Loucy (cell line): ENCODE data around the gene DNAH11.

Experiments used
- H2AFZ ChIP-seq: fragments of 200-600 bp; sonication (generic); 2 replicates; pipeline ENCODE4 v1.6.0; 2016; ENCODE audit warnings: antibody characterized with exemption, mild to moderate bottlenecking, low read length, moderate library complexity
- H3F3A ChIP-seq: fragments of 200-600 bp; 2 replicates; pipeline ENCODE4 v1.6.0; 2016; ENCODE audit warnings: antibody characterized with exemption, low read depth, mild to moderate bottlenecking
- H3K27me3 ChIP-seq: fragments of 200-600 bp; sonication (generic); 2 replicates; pipeline ENCODE4 v1.6.1; 2014; ENCODE audit warnings: low read length, mild to moderate bottlenecking; ENCODE audit not compliant: insufficient read depth, poor library complexity, severe bottlenecking
- H3K36me3 ChIP-seq: fragments of 200-600 bp; sonication (generic); 2 replicates; pipeline ENCODE4 v1.6.1; 2016; ENCODE audit warnings: low read length; ENCODE audit not compliant: insufficient read depth
- H3K4me1 ChIP-seq: fragments of 200-600 bp; sonication (generic); 2 replicates; pipeline ENCODE4 v1.5.1; 2014; ENCODE audit warnings: low read length, mild to moderate bottlenecking; ENCODE audit not compliant: insufficient read depth, poor library complexity, severe bottlenecking
- H3K4me2 ChIP-seq: fragments of 200-600 bp; sonication (generic); 2 replicates; pipeline ENCODE4 v1.6.0; 2014; ENCODE audit warnings: antibody characterized with exemption, low read length, low read depth, mild to moderate bottlenecking; ENCODE audit not compliant: poor library complexity, severe bottlenecking
- H3K4me3 ChIP-seq: fragments of 200-600 bp; sonication (generic); 2 replicates; pipeline ENCODE4 v1.5.1; 2014; ENCODE audit warnings: low read length, mild to moderate bottlenecking, mixed read lengths; ENCODE audit not compliant: poor library complexity, severe bottlenecking
- H3K79me2 ChIP-seq: fragments of 200-600 bp; sonication (generic); 2 replicates; pipeline ENCODE4 v1.6.1; 2014; ENCODE audit warnings: low read length; ENCODE audit not compliant: insufficient read depth
- H3K9ac ChIP-seq: fragments of 200-600 bp; sonication (generic); 2 replicates; pipeline ENCODE4 v1.6.0; 2014; ENCODE audit warnings: mild to moderate bottlenecking, low read depth, low read length, moderate library complexity; ENCODE audit not compliant: poor library complexity, severe bottlenecking
- H3K9me2 ChIP-seq: fragments of 200-600 bp; sonication (generic); replicated peaks from 2 replicates; pipeline ENCODE4 v1.6.1; 2016; ENCODE audit warnings: low read depth, low read length, mixed read lengths
- H3K9me3 ChIP-seq: fragments of 200-600 bp; sonication (generic); 2 replicates; pipeline ENCODE4 v1.6.1; 2014; ENCODE audit warnings: mild to moderate bottlenecking, antibody characterized with exemption, low read length, low read depth; ENCODE audit not compliant: insufficient read depth
- H4K20me1 ChIP-seq: fragments of 200-600 bp; sonication (generic); 2 replicates; pipeline ENCODE4 v1.6.0; 2014; ENCODE audit warnings: antibody characterized with exemption, low read length, mild to moderate bottlenecking; ENCODE audit not compliant: insufficient read depth, poor library complexity, severe bottlenecking
- EZH2phosphoT487 ChIP-seq: fragments of 200-600 bp; IDR thresholded peaks from 2 replicates; pipeline ENCODE4 v1.6.1; 2018; ENCODE audit warnings: antibody characterized with exemption, mild to moderate bottlenecking, moderate library complexity, borderline replicate concordance
- TF ChIP-seq, protein P1 (sequence below): fragments of 200-600 bp; sonication (generic); conservative IDR thresholded peaks from 2 replicates; pipeline ENCODE4 v1.5.1; 2014; ENCODE audit warnings: mild to moderate bottlenecking, antibody characterized with exemption, low read length

DNAH11 gene

DNA sequence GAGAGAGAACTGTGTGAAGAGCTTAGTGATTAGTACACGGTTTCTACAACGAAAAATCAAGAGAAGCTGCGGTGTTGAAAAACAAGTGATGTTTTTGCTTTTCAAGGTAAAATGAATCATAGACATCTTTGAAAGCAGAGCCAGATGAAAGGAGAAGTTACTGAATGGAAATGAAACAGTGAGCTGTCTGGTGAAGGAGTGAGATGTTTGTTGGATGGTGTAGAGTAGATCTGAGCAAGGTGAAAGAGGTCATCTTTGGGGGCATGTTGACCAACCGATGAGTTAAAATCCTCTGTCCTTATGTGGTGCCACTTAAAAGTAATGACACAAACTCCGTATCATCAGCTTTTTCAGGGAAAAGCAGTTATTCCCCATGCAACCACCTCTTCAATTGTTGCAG lies 225.4 kb downstream of the DNAH11 start:
- no peak overlapping the region for H3K4me2 ChIP-seq
- no peaks in the 10 kb centered on the region for H3K27me3 ChIP-seq
- H4K20me1 ChIP-seq = no peaks in the 10 kb centered on the region
- H2AFZ ChIP-seq = no peak overlapping the region; the same call in 1 of the 2 replicates
- TF ChIP-seq, protein P1, sequence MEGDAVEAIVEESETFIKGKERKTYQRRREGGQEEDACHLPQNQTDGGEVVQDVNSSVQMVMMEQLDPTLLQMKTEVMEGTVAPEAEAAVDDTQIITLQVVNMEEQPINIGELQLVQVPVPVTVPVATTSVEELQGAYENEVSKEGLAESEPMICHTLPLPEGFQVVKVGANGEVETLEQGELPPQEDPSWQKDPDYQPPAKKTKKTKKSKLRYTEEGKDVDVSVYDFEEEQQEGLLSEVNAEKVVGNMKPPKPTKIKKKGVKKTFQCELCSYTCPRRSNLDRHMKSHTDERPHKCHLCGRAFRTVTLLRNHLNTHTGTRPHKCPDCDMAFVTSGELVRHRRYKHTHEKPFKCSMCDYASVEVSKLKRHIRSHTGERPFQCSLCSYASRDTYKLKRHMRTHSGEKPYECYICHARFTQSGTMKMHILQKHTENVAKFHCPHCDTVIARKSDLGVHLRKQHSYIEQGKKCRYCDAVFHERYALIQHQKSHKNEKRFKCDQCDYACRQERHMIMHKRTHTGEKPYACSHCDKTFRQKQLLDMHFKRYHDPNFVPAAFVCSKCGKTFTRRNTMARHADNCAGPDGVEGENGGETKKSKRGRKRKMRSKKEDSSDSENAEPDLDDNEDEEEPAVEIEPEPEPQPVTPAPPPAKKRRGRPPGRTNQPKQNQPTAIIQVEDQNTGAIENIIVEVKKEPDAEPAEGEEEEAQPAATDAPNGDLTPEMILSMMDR = no peak
- no peak for TF ChIP-seq EZH2phosphoT487
- H3K79me2 ChIP-seq = no peaks in the 10 kb centered on the region
- no peak overlapping the region for H3K9ac ChIP-seq
- no peaks in the 10 kb centered on the region for H3F3A ChIP-seq
- no peaks in the 10 kb centered on the region for H3K9me3 ChIP-seq
- no peak overlapping the region for H3K4me3 ChIP-seq
- no peaks in the 10 kb centered on the region for H3K36me3 ChIP-seq
- H3K4me1 ChIP-seq = peaks cover 9% of the 10 kb centered on the region
- H3K9me2 ChIP-seq = no peaks in the 10 kb centered on the region

DNA sequence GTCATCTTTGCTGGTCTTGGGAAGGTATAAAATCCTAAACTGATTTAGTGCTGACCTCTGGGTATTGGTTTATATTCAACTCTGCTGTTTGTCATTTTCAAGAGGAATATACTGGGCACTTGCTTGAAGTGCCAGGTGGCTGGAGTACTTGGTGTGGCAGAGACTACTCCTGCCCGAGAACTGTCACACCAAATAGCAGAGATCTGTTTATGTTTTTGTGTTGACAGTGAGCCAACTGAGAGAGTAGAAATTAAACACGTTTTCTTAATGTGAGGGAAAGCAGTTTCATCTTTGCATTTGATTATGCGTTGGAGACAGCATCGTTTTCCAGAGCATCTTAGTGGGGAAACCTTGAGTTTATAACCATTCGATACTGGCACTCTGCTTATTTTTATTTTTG lies 228.4 kb downstream of the DNAH11 start:
- H3K4me2 ChIP-seq = no peak overlapping the region
- no peaks in the 10 kb centered on the region for H3K9me2 ChIP-seq
- H4K20me1 ChIP-seq = no peaks in the 10 kb centered on the region
- H3K27me3 ChIP-seq = no peaks in the 10 kb centered on the region
- no peaks in the 10 kb centered on the region for H3K36me3 ChIP-seq
- H2AFZ ChIP-seq = no peak overlapping the region
- no peaks in the 10 kb centered on the region for H3K79me2 ChIP-seq
- H3K9me3 ChIP-seq = no peaks in the 10 kb centered on the region
- peaks cover 9% of the 10 kb centered on the region for H3K4me1 ChIP-seq
- no peaks in the 10 kb centered on the region for H3F3A ChIP-seq
- H3K4me3 ChIP-seq = no peak overlapping the region
- TF ChIP-seq EZH2phosphoT487 = no peak
- TF ChIP-seq, protein P1 = no peak
- H3K9ac ChIP-seq = no peak overlapping the region

DNA sequence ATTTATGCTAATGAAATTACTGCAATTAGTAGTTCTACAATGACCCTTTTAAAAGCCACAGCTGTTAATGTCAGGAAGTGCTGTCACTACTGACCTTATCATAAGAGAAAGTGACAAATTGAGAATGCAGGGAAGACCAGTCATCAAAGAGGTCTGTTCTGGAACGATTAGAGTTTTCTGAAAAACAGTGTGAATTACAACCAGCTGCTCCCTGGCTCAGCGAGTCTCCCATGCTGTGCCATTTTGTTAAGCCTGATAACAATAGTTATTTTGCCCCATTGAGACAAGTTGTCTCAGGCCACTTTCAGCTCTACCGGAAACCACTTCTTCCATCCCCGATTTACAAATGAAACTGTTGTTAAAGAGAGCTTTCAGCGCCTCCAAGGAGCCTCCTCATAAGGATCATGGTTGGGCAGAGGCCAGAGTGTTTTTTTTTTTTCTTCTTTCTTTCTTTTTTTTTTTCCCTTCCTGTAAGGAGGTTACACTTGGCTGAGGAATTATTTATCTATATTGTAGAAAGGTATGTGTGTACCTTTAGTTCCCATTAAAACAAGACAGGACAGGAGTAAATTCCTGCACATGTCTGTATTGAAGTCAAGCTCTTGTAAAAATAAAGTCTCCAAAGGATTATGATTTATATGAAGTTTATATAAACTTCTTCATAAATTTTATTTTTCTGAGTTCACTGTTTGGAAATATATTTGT lies 229.2 kb downstream of the DNAH11 start:
- H3K4me2 ChIP-seq = no peak overlapping the region
- no peaks in the 10 kb centered on the region for H3K36me3 ChIP-seq
- no peaks in the 10 kb centered on the region for H3F3A ChIP-seq
- no peak overlapping the region for H3K9ac ChIP-seq
- H3K9me3 ChIP-seq = no peaks in the 10 kb centered on the region
- no peak overlapping the region for H3K4me3 ChIP-seq
- no peaks in the 10 kb centered on the region for H4K20me1 ChIP-seq
- no peaks in the 10 kb centered on the region for H3K9me2 ChIP-seq
- no peaks in the 10 kb centered on the region for H3K27me3 ChIP-seq
- TF ChIP-seq EZH2phosphoT487 = no peak
- H3K79me2 ChIP-seq = no peaks in the 10 kb centered on the region
- H3K4me1 ChIP-seq = peaks cover 1% of the 10 kb centered on the region
- no peak overlapping the region for H2AFZ ChIP-seq

DNA sequence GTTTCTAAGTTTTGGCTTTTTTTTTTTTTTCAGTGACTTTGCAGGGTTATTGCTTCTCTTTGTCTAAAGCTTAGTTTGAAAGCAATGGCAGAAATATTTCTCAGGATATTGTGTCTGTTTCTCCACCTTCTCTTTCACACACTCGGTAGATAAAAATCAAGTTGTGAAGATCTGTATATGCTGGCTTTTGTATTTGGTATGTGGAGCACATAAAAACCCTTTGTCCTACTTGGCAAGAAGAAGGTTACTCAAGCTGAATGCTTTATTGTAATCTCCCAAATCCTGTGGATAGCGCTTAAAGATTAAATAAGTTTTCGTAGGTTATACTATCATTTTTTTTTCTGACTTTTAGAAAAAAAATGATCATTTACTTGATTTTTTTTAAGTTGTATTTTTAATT lies 230.5 kb downstream of the DNAH11 start:
- Histone ChIP-seq H3K4me2 (no peak overlapping the region), H3K4me1 (no peaks in the 10 kb centered on the region), H3K27me3 (no peaks in the 10 kb centered on the region), H3F3A (no peaks in the 10 kb centered on the region), H3K79me2 (no peaks in the 10 kb centered on the region), H2AFZ (no peak overlapping the region), H3K9ac (no peak overlapping the region), H3K4me3 (no peak overlapping the region), H3K9me2 (no peaks in the 10 kb centered on the region), H3K36me3 (no peaks in the 10 kb centered on the region), H4K20me1 (no peaks in the 10 kb centered on the region), H3K9me3 (no peaks in the 10 kb centered on the region)
- no peak for TF ChIP-seq EZH2phosphoT487
- TF ChIP-seq, protein P1 = no peak
